Raji (cell line): ENCODE measurements around the gene ZRANB2.

Experiments
- POLR2A ChIP-seq: IDR thresholded peaks from 2 replicates; pipeline ENCODE4 v1.6.1; 2011; ENCODE audit warnings: low read depth, low read length, control low read depth; ENCODE audit not compliant: insufficient read depth

The ZRANB2 gene

GRCh38 chr1:71081697-71082080 is 854 bp upstream of the ZRANB2 start:
- TF ChIP-seq POLR2A, result no peak; the same call in 1 of the 2 replicates

DNA sequence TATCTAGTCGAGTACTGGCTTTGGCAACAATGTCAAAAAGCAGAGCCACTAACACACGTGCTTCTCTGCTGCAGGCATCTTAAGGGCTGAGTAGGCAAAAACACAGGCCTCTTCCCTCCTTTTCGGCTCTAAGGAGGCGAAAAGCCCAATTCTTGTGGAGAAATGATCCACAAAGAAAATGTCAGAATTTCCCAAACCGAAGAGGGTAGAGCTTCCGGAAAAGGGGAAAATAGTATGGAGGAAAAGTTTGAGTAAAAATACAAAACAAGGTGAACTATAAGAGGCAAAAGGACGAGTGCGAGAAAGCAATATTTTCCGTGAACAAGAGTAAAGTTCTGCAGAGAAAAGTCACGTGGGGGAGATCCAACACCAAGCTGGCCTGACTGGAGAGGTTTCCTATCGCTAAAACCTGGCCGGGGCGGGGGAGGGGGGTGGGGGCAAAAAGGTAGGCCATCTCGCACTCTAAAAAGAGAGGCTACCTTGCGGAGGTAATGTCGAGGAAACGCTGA is 551 bp downstream of the ZRANB2 start:
- no peak for TF ChIP-seq POLR2A

DNA sequence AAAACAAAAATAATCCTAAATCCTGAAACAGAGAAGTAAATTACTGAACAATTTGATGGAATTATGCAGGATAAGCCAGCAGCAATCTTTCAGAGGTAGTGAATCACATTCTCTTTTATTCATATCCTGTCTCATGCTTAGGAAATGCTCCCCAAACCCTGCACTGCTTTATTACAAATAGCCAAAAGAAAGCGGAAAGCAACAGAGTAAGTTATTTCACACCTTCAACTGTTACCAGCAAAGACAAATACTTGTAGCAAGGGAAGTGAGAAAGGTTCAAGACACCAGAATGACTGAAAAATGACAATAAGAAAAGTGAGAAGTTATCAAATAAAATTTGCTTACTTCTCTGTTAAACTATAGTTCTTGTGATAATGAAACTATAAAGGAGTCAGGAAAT is 6.2 kb downstream of the ZRANB2 start:
- TF ChIP-seq POLR2A, result no peak

- no peak for TF ChIP-seq POLR2A
Observed at GRCh38 chr1:71072273-71072672, 8.6 kb downstream of the ZRANB2 start.

DNA sequence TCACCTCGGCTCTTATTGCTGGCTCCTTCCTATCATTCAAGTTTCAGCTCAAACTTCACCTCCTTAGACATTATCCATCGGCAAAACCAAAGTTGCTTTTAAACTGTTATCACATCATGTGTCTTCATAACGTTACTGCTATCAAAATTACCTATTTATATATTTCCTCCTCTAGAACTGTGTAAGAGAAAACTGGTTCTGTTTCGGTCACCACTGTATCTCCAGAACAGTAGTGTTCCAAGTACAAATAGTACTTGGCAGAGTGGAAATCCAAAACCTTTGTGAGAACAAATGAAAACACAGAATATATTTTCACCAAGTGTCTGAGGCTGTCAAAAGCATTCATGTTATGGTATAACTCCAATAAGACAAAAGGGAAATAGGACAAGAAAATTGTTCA is 9.1 kb downstream of the ZRANB2 start:
- no peak for TF ChIP-seq POLR2A

DNA sequence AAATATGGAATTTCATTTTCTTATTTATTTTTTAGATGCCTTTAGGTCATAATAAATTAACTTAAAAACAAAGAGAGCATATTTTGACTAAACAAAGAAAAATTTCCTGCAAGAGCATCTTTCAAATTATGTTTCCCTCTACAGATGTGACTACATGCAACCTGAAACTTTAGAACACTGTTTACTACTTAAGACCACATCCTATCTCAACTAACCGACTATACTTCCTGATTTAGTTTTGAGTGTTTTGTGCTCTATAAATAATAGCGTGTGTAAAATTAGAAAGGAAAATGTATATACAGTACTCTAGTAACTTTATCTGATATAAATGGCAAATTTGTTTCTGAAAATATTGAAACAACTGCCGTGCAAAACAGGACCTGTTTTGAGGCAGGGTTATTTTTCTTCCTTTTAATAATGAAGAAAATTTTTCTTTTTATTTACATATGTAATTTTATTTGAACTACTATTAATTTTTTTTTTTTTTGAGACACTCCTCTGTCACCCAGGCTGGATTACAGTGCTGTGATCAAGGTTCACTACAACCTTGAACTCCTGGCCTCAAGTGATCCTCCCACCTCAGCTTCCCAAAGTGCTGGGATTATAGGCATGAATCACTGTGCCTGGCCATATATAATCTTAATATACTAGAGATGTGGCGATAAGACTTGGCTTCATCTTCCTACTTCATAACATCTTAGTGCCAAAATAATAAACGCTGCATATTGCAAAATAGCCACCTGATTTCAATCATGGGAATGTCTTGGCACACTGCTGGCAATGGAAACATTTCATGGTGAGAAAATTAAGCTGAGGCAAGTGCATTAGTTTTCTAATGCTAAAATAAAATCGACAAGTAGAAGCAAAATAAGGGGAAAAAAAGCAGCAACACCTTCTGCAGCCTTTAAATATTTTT is 12.3 kb downstream of the ZRANB2 start:
- no peak for TF ChIP-seq POLR2A

GRCh38 chr1:71054791-71055190 is 26.0 kb downstream of the ZRANB2 start:
- TF ChIP-seq POLR2A, result no peak

DNA sequence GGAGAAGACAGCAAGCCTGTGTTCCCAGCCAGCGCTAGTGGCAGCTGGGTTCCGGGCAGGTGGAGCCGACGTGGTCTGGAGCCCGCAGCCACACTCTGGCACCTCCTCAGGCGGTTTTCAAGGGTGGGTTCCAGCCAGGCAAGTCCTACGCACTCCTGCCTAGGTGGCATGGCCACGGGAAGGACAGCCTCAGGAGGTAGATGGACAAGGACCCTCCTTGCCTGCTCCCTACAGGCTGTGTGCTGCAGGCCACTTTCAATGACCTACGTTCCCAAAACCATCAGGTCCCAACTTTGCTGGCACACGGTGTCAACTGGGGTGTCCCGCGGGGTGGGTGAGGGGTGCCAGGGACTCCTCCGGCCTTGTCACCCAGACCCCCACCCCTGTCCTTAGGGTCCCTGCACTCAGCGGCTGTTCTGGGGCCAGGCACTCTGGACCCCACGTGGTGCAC is 26.5 kb downstream of the ZRANB2 start:
- TF ChIP-seq POLR2A, result no peak

DNA sequence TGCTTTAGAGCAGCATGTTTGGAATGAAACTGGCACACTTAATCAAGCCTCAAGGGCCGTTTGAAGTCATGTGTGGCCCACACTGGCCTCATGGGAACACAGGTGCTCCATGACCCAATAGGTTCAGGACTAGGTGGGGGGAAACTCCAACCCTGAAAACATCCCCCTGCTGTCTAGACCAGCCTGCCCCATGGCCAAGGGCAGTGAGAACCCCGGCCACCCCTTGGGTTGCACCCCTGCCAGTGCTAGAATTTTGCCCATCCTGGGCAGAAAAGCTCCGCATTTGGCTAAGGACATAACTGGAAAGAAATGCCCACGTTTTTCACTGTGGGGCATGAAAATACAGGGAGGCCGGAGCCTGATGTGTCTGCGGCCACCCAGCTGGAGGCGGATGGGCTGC is 27.1 kb downstream of the ZRANB2 start:
- no peak for TF ChIP-seq POLR2A

DNA sequence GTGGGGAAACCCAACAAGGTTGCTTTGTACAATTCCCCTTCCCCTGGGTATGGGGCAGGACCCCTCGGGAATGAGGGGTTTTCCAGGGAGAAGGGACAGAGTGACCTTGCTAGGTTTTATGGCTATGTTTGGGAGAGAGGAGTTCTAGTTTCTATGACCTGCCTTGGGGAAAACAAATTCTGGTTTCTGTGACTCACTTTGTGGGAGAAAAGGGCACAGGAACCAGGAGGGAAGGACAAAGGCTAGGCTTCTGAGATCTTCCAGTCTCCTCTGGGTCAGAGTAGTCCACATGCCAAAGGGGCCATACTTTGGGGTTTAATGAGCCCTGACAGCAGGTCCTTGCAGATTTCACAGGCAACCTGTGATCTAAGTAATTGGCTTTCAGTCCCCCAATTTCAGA is 27.7 kb downstream of the ZRANB2 start:
- TF ChIP-seq POLR2A, result no peak

DNA sequence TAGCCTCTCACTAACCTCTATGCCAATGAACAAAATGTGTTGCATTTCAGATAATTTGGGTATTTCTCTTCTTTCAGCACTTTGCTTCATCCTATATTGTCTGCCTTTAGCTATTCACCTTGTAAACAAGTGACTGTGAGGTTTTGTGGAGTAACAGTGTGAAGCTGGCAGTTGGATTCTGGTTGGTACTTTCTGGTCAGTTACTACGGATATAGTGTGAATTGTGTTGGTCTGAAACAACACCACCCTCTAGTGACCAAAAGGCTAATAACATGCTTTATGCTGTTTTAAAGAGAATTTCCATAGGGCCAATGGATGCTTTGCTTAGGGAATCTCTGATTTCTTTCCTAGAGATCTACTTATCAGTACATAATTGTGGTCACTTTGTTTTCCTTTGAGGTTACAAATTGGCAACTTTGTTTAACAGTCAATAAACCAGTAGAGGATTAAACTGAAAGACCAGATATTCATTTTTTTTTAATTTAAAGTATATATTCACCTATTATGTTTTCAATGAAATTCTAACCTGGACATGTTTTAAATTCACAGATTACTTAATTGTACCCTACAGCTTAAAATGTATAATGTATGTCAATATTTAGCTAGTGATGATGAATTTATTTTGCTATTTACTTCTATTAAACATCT is 30.8 kb downstream of the ZRANB2 start:
- no peak for TF ChIP-seq POLR2A

- TF ChIP-seq POLR2A, result no peak
Observed at GRCh38 chr1:71047635-71048607, 32.9 kb downstream of the ZRANB2 start, which contains the start of gene PTGER3. TSS of gene PTGER3 (minus strand) at chr1:71047816. CDS start at chr1:71047577, 239 bp downstream.

DNA sequence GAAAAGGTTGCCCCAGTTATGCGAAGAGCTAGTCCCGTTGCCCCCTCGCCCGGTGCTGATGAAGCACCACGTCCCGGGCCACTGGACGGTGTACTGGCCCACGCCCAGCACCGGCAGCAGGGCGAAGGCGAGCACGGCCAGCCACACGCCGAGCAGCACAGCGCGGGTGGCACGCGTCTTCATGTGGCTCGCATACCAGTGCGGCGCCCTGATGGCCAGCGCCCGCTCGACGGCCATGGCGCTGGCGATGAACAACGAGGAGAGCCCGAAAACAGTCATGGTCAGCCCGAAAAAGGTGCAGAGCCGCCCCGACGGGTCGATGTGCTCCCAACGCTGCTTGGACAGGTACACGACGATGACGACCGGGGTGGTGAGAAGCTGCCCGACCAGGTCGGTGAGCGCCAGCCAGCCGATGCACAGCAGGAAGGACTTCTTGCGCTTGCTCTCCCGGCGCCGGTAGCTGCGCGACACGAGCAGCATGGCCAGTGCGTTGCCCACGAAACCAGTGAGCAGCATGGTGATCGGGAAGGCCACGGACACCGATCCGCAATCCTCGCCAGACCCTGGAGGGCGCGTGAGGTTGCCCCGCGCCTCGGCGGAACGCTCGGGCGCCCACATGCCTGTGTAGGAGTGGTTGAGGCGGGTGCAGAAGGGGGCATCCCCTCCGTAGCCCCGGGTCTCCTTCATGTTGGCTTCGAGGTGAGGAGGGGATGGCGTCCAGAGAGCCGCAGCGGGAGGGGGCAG is 33.8 kb downstream of the ZRANB2 start:
- TF ChIP-seq POLR2A, result no peak

DNA sequence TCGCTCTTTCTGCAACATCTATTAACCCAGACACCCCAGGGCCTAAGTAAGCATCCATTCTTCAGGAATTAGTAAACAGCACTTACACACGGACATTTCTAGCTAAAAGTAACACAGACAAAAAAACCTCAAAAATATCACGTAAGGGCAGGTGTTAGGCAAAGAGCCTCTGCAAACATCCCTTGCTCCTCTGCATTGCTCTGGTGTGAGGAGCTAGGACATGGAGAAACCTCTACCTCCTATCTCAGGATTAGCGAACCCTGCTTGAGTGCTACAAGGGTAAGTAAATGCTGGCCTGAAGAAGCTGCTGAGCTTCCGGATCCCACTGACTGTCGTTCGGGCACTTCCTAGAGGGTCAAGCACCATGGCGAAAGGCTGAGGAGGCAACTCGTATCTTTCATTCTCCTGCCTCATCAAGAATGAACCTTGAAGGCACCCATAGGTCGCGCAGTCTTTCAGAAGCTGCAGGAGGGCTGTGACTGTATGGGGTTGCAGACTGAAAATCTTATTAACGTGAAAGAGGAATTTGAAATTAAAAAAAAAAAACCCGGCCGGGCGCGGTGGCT is 35.3 kb downstream of the ZRANB2 start:
- TF ChIP-seq POLR2A, result no peak
